CD4-positive, alpha-beta T cell treated with Interleukin-10 for 1 hour (primary cell): ENCODE data around the gene MAPT.
A peak's percentile ranks its signal among the peaks of the same experiment; 100 is the strongest.

ENCODE experiments used
- DNase-seq: peaks from one replicate; pipeline ENCODE4 v3.0.0-alpha.2; 2020

MAPT gene

GRCh38 chr17:45863857-45864654 is 30.3 kb upstream of the MAPT start:
- no peak for DNase-seq

- no peak for DNase-seq
Observed at GRCh38 chr17:45867171-45867570, 27.2 kb upstream of the MAPT start.

- DNase-seq, result no peak
Observed at GRCh38 chr17:45867702-45868101, 26.7 kb upstream of the MAPT start.

- no peak for DNase-seq
Observed at GRCh38 chr17:45868276-45868675, 26.1 kb upstream of the MAPT start.

GRCh38 chr17:45869676-45870341 is 24.5 kb upstream of the MAPT start:
- no peak for DNase-seq

- no peak for DNase-seq
Observed at GRCh38 chr17:45870342-45870974, 23.9 kb upstream of the MAPT start.

- no peak for DNase-seq
Observed at GRCh38 chr17:45871718-45872117, 22.6 kb upstream of the MAPT start.

- peak; percentile 20 for DNase-seq
Observed at GRCh38 chr17:45873728-45874127, 20.6 kb upstream of the MAPT start.

- DNase-seq, result peak; percentile 27
Observed at GRCh38 chr17:45874151-45874550, 20.2 kb upstream of the MAPT start.

GRCh38 chr17:45876539-45876938 is 17.8 kb upstream of the MAPT start:
- no peak for DNase-seq

- DNase-seq, result no peak
Observed at GRCh38 chr17:45877467-45877866, 16.9 kb upstream of the MAPT start.

- DNase-seq, result no peak
Observed at GRCh38 chr17:45883063-45883462, 11.3 kb upstream of the MAPT start.

GRCh38 chr17:45886852-45887251 is 7.5 kb upstream of the MAPT start:
- DNase-seq, result no peak

GRCh38 chr17:45888392-45888791 is 6.0 kb upstream of the MAPT start:
- no peak for DNase-seq

- DNase-seq, result no peak
Observed at GRCh38 chr17:45889579-45889978, 4.8 kb upstream of the MAPT start.

GRCh38 chr17:45893725-45894021 is 681 bp upstream of the MAPT start:
- DNase-seq, result no peak

- DNase-seq, result peak; percentile 29
Observed at GRCh38 chr17:45895304-45895968, 1.1 kb downstream of the MAPT start.

GRCh38 chr17:45895969-45896785 is 1.8 kb downstream of the MAPT start:
- no peak for DNase-seq

GRCh38 chr17:45896803-45897693 is 2.7 kb downstream of the MAPT start:
- no peak for DNase-seq

GRCh38 chr17:45900136-45900535 is 5.8 kb downstream of the MAPT start:
- no peak for DNase-seq

- DNase-seq, result no peak
Observed at GRCh38 chr17:45900723-45901415, 6.5 kb downstream of the MAPT start.
